HEK293 (cell line): ENCODE results near the gene NR4A3.

Experiments used
- BCL11A ChIP-seq: fragments of 450-650 bp; formaldehyde crosslinking; IDR thresholded peaks from 2 replicates; pipeline ENCODE4 v1.5.1; 2016; ENCODE audit warnings: low read depth, missing biosample characterization, missing genetic modification characterization
- BCL11B ChIP-seq: fragments of 450-650 bp; formaldehyde crosslinking; IDR thresholded peaks from 2 replicates; pipeline ENCODE4 v1.5.1; 2016; ENCODE audit warnings: low read depth, missing biosample characterization, missing genetic modification characterization
- BCL6B ChIP-seq: fragments of 450-650 bp; formaldehyde crosslinking; IDR thresholded peaks from 2 replicates; pipeline ENCODE4 v1.5.1; 2017; ENCODE audit warnings: missing biosample characterization, missing genetic modification characterization
- GLIS1 ChIP-seq: fragments of 450-650 bp; formaldehyde crosslinking; IDR thresholded peaks from 2 replicates; pipeline ENCODE4 v1.5.1; 2016; ENCODE audit warnings: missing biosample characterization, missing genetic modification characterization
- HOXC10 ChIP-seq: sonication (generic); formaldehyde crosslinking; IDR thresholded peaks from 2 replicates; pipeline ENCODE4 v1.8.1; 2023; ENCODE audit warnings: mild to moderate bottlenecking, missing genetic modification reagents
- KLF10 ChIP-seq: fragments of 450-650 bp; IDR thresholded peaks from 2 replicates; pipeline ENCODE4 v1.5.1; 2018; ENCODE audit warnings: missing biosample characterization, mild to moderate bottlenecking, missing genetic modification characterization
- MYNN ChIP-seq: fragments of 450-650 bp; formaldehyde crosslinking; IDR thresholded peaks from 2 replicates; pipeline ENCODE4 v1.5.1; 2016; ENCODE audit warnings: missing biosample characterization, missing genetic modification characterization, borderline replicate concordance
- SP7 ChIP-seq: fragments of 450-650 bp; formaldehyde crosslinking; IDR thresholded peaks from 2 replicates; pipeline ENCODE4 v1.5.1; 2016; ENCODE audit warnings: missing biosample characterization, missing genetic modification characterization
- WT1 ChIP-seq: fragments of 450-650 bp; formaldehyde crosslinking; IDR thresholded peaks from 2 replicates; pipeline ENCODE4 v1.5.1; 2016; ENCODE audit warnings: missing biosample characterization, missing genetic modification characterization
- ZBTB11 ChIP-seq: fragments of 450-650 bp; formaldehyde crosslinking; conservative IDR thresholded peaks from 2 replicates; pipeline ENCODE4 v1.5.1; 2016; ENCODE audit warnings: low read depth, missing biosample characterization, missing genetic modification characterization
- ZBTB49 ChIP-seq: fragments of 450-650 bp; formaldehyde crosslinking; IDR thresholded peaks from 2 replicates; pipeline ENCODE4 v1.5.1; 2016; ENCODE audit warnings: missing biosample characterization, missing genetic modification characterization, low read depth
- ZBTB7A ChIP-seq: fragments of 450-650 bp; formaldehyde crosslinking; IDR thresholded peaks from 2 replicates; pipeline ENCODE4 v1.5.1; 2016; ENCODE audit warnings: low read depth, missing biosample characterization, missing genetic modification characterization
- ZBTB8A ChIP-seq: fragments of 450-650 bp; formaldehyde crosslinking; IDR thresholded peaks from 2 replicates; pipeline ENCODE4 v1.5.1; 2016; ENCODE audit warnings: missing biosample characterization, missing genetic modification characterization
- ZNF133 ChIP-seq: fragments of 450-650 bp; formaldehyde crosslinking; IDR thresholded peaks from 2 replicates; pipeline ENCODE4 v1.5.1; 2016; ENCODE audit warnings: missing biosample characterization, missing genetic modification characterization
- ZNF18 ChIP-seq: fragments of 450-650 bp; formaldehyde crosslinking; IDR thresholded peaks from 2 replicates; pipeline ENCODE4 v1.5.1; 2016; ENCODE audit warnings: missing biosample characterization, missing genetic modification characterization
- ZNF184 ChIP-seq: fragments of 450-650 bp; IDR thresholded peaks from 2 replicates; pipeline ENCODE4 v1.5.1; 2018; ENCODE audit warnings: missing biosample characterization, mild to moderate bottlenecking, missing genetic modification characterization
- ZNF211 ChIP-seq: fragments of 450-650 bp; formaldehyde crosslinking; IDR thresholded peaks from 2 replicates; pipeline ENCODE4 v1.5.1; 2016; ENCODE audit warnings: low read depth, missing biosample characterization, missing genetic modification characterization
- ZNF280D ChIP-seq: fragments of 450-650 bp; formaldehyde crosslinking; IDR thresholded peaks from 2 replicates; pipeline ENCODE4 v1.5.1; 2016; ENCODE audit warnings: missing biosample characterization, missing genetic modification characterization
- ZNF354C ChIP-seq: fragments of 450-650 bp; formaldehyde crosslinking; IDR thresholded peaks from 2 replicates; pipeline ENCODE4 v1.5.1; 2016; ENCODE audit warnings: missing biosample characterization, missing genetic modification characterization, low read depth, borderline replicate concordance
- ZNF416 ChIP-seq: fragments of 450-650 bp; formaldehyde crosslinking; IDR thresholded peaks from 2 replicates; pipeline ENCODE4 v1.5.1; 2016; ENCODE audit warnings: missing biosample characterization, missing genetic modification characterization
- ZNF560 ChIP-seq: fragments of 450-650 bp; formaldehyde crosslinking; IDR thresholded peaks from 2 replicates; pipeline ENCODE4 v1.5.1; 2017; ENCODE audit warnings: missing biosample characterization, missing genetic modification characterization, borderline replicate concordance
- ZNF621 ChIP-seq: fragments of 450-650 bp; formaldehyde crosslinking; IDR thresholded peaks from 2 replicates; pipeline ENCODE4 v1.5.1; 2017; ENCODE audit warnings: missing biosample characterization, missing genetic modification characterization
- ZNF768 ChIP-seq: fragments of 450-650 bp; formaldehyde crosslinking; IDR thresholded peaks from 2 replicates; pipeline ENCODE4 v1.5.1; 2018; ENCODE audit warnings: missing biosample characterization, mild to moderate bottlenecking, missing genetic modification characterization
- ZNF785 ChIP-seq: fragments of 450-650 bp; formaldehyde crosslinking; IDR thresholded peaks from 2 replicates; pipeline ENCODE4 v1.5.1; 2016; ENCODE audit warnings: missing biosample characterization, missing genetic modification characterization
- ZSCAN16 ChIP-seq: fragments of 450-650 bp; formaldehyde crosslinking; IDR thresholded peaks from 2 replicates; pipeline ENCODE4 v1.5.1; 2016; ENCODE audit warnings: missing biosample characterization, missing genetic modification characterization
- ZSCAN4 ChIP-seq: fragments of 450-650 bp; formaldehyde crosslinking; IDR thresholded peaks from 2 replicates; pipeline ENCODE4 v1.5.1; 2017; ENCODE audit warnings: missing biosample characterization, missing genetic modification characterization
- ZXDB ChIP-seq: fragments of 450-650 bp; formaldehyde crosslinking; IDR thresholded peaks from 2 replicates; pipeline ENCODE4 v1.5.1; 2016; ENCODE audit warnings: missing biosample characterization, missing genetic modification characterization

Gene NR4A3

GRCh38 chr9:99819123-99819855, 2.4 kb upstream of the NR4A3 start (continued):
- no peak for TF ChIP-seq ZNF133 (tag by site-specific recombination)
- TF ChIP-seq ZSCAN4 (tag by site-specific recombination): peak; percentile 71
- TF ChIP-seq BCL6B (tag by site-specific recombination): no peak
- TF ChIP-seq ZBTB8A (tag by site-specific recombination): peak; percentile 72
- no peak for TF ChIP-seq MYNN (tag by site-specific recombination)
- TF ChIP-seq ZNF18 (tag by site-specific recombination): no peak
- no peak for TF ChIP-seq ZBTB7A
- no peak for TF ChIP-seq ZNF560 (tag by site-specific recombination)
- TF ChIP-seq SP7: peak; percentile 63
- TF ChIP-seq BCL11A (tag by site-specific recombination): no peak
- peak; percentile 94 for TF ChIP-seq ZBTB11
- TF ChIP-seq ZNF416: no peak
- TF ChIP-seq ZNF768 (tag by site-specific recombination): no peak
- no peak for TF ChIP-seq ZNF211
- TF ChIP-seq ZNF184: no peak
- TF ChIP-seq KLF10 (tag by site-specific recombination): no peak; the same call in 1 of the 2 replicates
- no peak for TF ChIP-seq WT1 (tag by site-specific recombination)
- no peak for TF ChIP-seq ZNF354C (tag by site-specific recombination)
- no peak for TF ChIP-seq ZNF621 (tag by site-specific recombination)
- 0 out of 2 replicates have a peak, but pooled peaks have one; percentile 25 for TF ChIP-seq BCL11B
- no peak for TF ChIP-seq HOXC10 (CRISPR knock-in tag)
- TF ChIP-seq ZNF785: 0 out of 2 replicates have a peak, but pooled peaks have one; percentile 31
- peak; percentile 84 for TF ChIP-seq ZXDB
- no peak for TF ChIP-seq ZBTB49
- no peak for TF ChIP-seq ZNF280D
- peak; percentile 59; the same call in 1 of the 2 replicates for TF ChIP-seq GLIS1
- no peak for TF ChIP-seq ZSCAN16 (tag by site-specific recombination)
